ENCODE measurements around the gene TTLL3.
"Not testable (repeated sequence)": the region's sequence is repeated elsewhere in the genome, so short reads cannot be mapped to it uniquely, and the experiment has no call there.

The TTLL3 gene

GRCh38 chr3:9809615-9810432, at the start of gene TTLL3:
TTLL3 (plus strand) TSS chr3:9810262; CDS start chr3:9810662, 400 bp downstream.
- TF ChIP-seq ZNF274 (IDR thresholded peaks at IDR 0.05; ENCODE audit: low read depth, low read length): no peak
- H3K4me3 ChIP-seq (ENCODE audit: low read length): peak within 1 kb of the TSS; percentile 24; the same call in 1 of the 2 replicates

DNA sequence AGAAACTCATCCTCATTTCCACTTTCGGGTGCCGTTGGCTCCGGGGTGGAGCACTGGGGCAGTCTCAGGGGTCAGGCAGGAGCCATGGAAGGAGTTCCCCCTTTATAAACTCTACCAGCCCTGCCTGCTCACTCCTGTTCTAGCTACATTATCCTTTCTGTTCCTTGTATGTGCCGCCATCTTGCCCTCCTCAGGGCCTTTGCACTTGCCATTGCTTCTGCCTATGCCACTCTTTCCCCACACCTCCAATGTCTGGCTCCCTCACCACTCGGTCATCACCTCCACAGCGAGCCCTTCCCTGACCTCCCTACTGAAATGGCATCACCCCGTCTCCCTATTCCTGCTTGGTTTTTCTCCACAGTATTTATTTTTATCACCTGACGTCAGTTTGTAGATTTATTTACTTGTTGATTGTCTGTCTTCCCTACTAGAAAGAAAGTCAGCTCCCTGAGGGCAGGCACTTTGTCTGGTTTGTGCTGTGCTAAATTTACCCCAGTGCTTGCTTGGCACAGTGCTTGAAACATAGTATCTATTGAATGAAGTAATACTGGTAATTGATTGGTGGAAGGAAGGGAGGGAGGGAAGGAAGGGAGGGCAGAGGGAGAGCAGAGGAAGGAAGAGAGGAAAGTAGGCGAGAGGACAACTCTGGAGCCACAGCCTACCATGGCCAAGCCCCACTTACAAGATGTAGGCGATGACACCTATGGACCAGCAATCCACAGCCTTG, 49.1 kb upstream of the TTLL3 start:
- no peak overlapping the region for H3K4me3 ChIP-seq (ENCODE audit: low read length)
- no peak for TF ChIP-seq ZNF274 (IDR thresholded peaks at IDR 0.05; ENCODE audit: low read depth, low read length)

- TF ChIP-seq ZNF274 (IDR thresholded peaks at IDR 0.05; ENCODE audit: low read depth, low read length): no peak
- H3K4me3 ChIP-seq (ENCODE audit: low read length): no peak overlapping the region
Observed at GRCh38 chr3:9761919-9762318, 48.1 kb upstream of the TTLL3 start.

GRCh38 chr3:9762871-9763270, 47.2 kb upstream of the TTLL3 start:
- H3K4me3 ChIP-seq (ENCODE audit: low read length): no peak overlapping the region
- TF ChIP-seq ZNF274 (IDR thresholded peaks at IDR 0.05; ENCODE audit: low read depth, low read length): no peak

- H3K4me3 ChIP-seq (ENCODE audit: low read length): no peak overlapping the region
- TF ChIP-seq ZNF274 (IDR thresholded peaks at IDR 0.05; ENCODE audit: low read depth, low read length): no peak
Observed at GRCh38 chr3:9765865-9766264, 44.2 kb upstream of the TTLL3 start.

GRCh38 chr3:9767418-9767817, 42.6 kb upstream of the TTLL3 start:
- no peak for TF ChIP-seq ZNF274 (IDR thresholded peaks at IDR 0.05; ENCODE audit: low read depth, low read length)
- no peak overlapping the region for H3K4me3 ChIP-seq (ENCODE audit: low read length)

DNA sequence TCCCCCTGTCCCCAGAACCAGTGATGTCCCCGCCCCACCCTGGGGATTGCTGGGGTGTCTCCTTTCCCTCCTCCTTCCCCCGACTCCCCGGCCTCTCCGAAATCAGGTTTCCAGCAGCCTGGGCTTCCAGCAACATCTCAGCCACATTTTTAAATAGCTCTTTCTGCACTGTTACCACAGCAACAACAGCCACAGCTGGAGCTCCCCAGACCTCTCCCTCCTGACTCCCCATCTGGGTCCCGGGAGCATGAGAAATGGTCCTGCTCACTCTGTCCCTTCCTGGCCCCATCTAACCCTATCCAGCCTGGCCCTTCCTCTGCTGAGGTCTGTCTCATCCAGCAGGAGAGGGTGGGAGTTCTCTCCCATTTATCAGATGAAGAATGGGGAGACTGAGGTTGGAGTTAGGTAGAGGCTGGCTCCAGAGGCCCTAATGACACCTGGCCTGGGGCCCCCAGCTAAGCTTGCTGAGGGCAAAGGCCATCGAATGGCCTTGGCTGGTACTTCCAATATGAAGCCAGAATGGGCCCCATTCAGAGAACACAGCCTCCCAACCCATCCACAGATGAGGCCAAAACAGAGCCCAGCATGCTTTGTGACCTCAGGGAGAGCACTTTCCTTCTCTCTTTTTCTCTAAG, 41.8 kb upstream of the TTLL3 start:
- no peak overlapping the region for H3K4me3 ChIP-seq (ENCODE audit: low read length)

GRCh38 chr3:9769012-9769411, 41.0 kb upstream of the TTLL3 start:
- TF ChIP-seq ZNF274 (IDR thresholded peaks at IDR 0.05; ENCODE audit: low read depth, low read length): no peak
- no peak overlapping the region for H3K4me3 ChIP-seq (ENCODE audit: low read length)

More for the DNA sequence above, 41.8 kb upstream of the TTLL3 start:
- no peak for TF ChIP-seq ZNF274 (IDR thresholded peaks at IDR 0.05; ENCODE audit: low read depth, low read length)

DNA sequence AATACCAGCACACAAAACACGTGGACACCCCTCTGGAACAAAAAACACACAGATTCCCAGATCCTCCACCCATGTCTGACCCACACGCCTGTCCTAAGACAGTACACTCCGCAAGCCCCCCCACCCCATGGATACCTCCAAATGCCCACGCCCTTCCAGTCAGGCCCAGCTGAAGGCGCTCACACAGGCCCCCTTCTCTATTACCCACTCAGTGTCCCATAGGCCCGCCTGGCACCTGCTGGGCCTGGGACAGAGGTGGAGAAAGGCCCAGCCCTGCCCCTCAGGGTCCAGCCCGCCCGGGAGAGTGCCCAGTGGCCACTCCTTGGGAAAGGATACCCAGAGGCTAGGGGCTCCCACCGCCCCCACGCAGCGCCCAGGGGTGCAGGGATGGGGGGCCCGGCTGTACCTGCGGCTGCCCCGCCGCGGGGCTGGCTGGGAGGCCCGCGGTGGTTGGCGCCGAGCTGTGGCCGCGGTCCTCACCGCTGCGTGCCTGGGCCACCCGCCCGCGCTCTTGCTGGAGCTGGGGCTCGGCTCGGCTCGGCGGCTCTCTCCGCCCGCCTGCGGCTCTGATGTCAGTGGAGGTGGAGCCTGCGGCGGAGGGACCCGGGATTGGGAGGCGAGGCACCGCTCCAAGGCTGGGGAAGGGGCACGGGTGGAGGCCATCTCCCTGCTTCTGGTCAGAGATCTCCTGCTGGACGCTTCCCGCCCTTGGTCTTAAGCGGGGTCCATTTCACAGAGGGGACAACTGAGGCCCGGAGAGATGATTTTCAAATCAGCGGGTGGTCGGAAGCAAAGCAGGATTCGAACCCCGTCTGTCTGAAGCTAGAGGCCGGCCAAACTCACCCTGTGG, 40.4 kb upstream of the TTLL3 start, which contains the start of gene CAMK1:
Gene CAMK1, minus strand, starts transcription at position 522 of the 850 bp plus-strand sequence. CDS start 2,198 bp downstream, outside the sequence.
- peak within 1 kb of the TSS; percentile 2; the same call in 1 of the 2 replicates for H3K4me3 ChIP-seq (ENCODE audit: low read length)
- no peak for TF ChIP-seq ZNF274 (IDR thresholded peaks at IDR 0.05; ENCODE audit: low read depth, low read length)

DNA sequence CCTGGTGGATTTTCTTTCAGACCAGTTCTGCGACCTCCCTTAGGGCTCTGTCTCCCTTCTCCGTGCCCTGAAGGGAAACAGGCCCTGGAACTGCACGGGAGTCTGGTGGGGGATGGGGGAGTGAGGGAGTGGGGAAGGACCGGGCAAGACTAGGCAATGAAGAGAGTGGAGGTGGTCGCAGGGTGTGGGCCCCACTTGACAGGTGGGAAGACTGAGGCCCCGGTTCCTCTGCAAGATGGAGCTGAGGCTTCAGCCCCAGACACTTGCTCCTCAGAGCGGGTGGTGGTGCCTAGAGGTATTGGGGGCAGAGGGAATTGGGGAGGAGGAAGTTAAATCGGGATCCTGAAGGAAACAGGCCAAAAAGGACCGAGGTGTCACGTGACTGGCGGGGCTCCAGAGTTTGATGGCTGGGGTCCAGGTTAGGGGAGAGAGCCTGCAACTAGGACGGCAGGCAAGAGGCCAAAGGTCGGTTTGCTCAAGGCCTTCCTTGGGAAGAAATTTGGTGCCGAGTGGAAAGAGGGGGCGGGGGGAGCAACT, 39.7 kb upstream of the TTLL3 start:
- no peak for TF ChIP-seq ZNF274 (IDR thresholded peaks at IDR 0.05; ENCODE audit: low read depth, low read length)
- H3K4me3 ChIP-seq (ENCODE audit: low read length): no peak overlapping the region

DNA sequence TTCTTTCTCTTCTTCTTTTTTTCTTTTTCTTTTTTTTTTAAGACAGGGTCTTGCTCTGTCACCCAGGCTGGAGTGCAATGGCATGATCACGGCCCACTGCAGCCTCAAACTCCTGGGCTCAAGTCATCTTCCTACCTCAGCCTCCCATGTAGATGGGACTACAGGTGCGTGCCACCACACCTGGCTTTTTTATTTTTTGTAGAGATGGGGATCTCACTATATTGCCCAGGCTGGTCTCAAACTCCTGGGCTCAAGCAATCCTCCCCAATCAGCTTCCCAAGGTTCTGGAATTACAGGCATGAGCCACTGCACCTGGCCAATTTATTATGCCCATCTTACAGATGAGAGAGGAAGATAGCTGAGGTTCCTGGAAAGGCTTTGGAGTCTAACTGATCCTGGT, 39.1 kb upstream of the TTLL3 start:
- not testable (repeated sequence) for H3K4me3 ChIP-seq (ENCODE audit: low read length)

- no peak for TF ChIP-seq ZNF274 (IDR thresholded peaks at IDR 0.05; ENCODE audit: low read depth, low read length)
- no peak overlapping the region for H3K4me3 ChIP-seq (ENCODE audit: low read length)
Observed at GRCh38 chr3:9776896-9777693, 33.0 kb upstream of the TTLL3 start.

- TF ChIP-seq ZNF274 (IDR thresholded peaks at IDR 0.05; ENCODE audit: low read depth, low read length): no peak
- no peak overlapping the region for H3K4me3 ChIP-seq (ENCODE audit: low read length)
Observed at GRCh38 chr3:9777694-9778021, 32.4 kb upstream of the TTLL3 start.

Measured in GM08714 (cell line).